GM21381 (cell line): ENCODE data around the gene BUB3.
A peak's percentile ranks its signal among the peaks of the same experiment; 100 is the strongest.
"Not testable (repeated sequence)": the region's sequence is repeated elsewhere in the genome, so short reads cannot be mapped to it uniquely, and the experiment has no call there.

Experiments
- ATAC-seq: cut with Tn5 transposase; IDR thresholded peaks from one replicate; pipeline ENCODE4 v1.9.1; 2021; ENCODE audit warnings: mild to moderate bottlenecking, moderate library complexity; ENCODE audit not compliant: unreplicated experiment

BUB3 gene

DNA sequence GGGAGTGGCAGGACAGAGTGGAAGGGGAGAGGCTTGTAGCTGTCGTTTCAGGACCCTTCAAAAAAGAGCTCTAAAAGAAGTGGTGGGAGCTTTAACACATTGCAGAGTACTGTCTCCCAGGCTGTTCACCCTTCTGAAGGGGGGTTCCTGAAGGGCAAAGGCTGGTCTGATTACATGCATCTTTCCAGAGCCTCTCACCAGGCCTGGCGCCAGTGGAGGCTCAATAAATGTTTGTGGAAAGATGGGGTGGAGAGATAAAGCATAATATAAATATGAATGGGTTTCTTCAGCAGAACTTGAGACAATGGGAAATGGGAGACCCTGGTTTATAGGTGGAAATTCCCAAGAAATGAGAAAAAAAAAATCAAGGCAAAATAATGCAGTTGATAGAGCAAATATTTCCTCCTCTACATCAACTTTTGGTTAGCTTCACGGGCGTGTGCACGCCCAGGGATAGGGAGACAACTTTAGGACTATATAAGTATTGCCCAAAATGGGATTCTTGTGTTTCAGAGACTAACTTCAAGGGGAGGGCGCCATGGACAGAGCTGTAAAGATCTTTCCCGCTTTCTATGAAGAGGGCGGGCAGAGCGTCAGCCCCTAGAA is 613 bp upstream of the BUB3 start:
- no peak for ATAC-seq

DNA sequence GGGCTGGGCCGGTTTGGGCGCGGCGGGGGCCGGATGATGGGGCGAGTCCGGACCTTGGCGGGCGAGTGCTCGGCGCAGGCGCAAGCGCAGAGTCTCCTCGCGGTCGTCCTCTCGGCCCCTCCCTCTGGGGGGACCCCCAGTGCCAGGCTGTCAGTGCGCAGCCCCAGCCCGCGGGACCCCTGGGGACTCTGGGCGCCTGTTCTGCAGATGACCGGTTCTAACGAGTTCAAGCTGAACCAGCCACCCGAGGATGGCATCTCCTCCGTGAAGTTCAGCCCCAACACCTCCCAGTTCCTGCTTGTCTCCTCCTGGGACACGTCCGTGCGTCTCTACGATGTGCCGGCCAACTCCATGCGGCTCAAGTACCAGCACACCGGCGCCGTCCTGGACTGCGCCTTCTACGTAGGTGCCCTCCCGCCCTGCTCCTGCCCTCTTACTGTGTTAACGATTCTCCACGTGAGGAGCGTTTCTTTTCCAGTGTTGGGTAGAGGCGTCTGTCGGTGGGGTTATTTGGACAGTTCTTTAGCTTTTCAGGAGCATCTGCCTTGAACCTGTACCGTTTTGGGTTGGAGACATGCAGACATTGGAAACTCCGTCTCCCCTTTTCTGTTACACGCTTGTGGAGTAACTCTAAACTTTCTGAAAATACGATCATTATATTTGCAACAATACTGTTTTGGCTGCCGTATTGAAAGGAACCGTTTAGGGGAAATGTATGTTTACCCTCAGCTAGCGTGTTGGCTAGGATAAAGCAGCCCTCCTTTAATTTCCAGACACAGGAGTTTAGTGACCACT is 706 bp downstream of the BUB3 start:
- peak; percentile 53 for ATAC-seq

DNA sequence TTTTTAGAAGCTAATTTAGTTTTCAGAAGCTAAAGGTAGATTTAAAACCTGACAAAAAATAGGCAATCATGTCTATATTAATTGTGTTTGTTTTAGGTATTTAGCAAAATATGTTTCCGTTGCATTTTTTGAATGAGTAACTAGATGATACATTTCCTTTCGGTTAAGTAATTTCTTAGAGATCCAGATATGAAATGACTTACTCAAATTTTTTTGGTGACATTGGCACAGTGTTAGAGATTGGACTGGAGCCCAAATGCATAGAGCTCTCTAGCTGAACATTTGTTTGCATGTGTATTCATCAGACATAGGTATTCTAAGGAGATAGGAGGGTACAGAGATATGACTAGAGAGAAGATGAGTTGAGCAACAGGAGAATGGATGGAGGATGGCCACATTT is 1.9 kb downstream of the BUB3 start:
- ATAC-seq, result no peak

DNA sequence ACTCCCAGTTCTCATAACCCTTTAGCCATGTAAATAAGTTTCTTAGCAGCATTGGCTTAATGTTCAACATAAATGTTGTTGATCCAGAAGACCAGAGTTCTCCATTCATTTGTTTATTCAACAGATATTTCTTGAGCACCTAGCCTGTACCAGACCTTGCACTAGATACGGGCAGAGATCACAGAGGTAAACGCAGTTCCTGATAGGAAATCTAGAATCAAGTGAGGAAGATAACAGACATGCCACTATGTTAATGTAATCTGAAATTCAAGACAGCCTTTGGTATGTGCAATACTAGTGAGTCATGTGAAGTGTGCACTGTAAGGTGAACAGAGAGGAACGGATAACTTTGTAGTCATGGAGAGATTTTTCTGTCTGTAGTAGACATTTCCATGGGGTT is 3.0 kb downstream of the BUB3 start:
- no peak for ATAC-seq

DNA sequence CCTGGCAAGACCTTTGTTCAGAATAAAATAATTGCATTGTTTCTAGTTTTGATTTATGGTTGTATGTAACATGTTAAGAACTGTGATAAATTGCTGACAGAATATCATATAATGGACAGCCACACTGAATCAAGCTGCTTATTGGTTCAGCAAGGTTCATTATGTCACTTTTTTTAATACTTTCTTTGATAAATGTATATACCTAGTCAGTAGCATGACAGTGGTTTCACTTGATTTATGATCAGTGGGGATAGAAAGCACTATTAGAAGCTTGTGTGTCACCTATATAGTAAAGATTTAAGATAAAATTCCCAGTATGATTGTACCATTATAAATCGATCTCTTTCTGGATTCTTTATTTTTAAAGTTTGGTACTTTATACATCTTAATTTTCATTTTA is 4.5 kb downstream of the BUB3 start:
- no peak for ATAC-seq

DNA sequence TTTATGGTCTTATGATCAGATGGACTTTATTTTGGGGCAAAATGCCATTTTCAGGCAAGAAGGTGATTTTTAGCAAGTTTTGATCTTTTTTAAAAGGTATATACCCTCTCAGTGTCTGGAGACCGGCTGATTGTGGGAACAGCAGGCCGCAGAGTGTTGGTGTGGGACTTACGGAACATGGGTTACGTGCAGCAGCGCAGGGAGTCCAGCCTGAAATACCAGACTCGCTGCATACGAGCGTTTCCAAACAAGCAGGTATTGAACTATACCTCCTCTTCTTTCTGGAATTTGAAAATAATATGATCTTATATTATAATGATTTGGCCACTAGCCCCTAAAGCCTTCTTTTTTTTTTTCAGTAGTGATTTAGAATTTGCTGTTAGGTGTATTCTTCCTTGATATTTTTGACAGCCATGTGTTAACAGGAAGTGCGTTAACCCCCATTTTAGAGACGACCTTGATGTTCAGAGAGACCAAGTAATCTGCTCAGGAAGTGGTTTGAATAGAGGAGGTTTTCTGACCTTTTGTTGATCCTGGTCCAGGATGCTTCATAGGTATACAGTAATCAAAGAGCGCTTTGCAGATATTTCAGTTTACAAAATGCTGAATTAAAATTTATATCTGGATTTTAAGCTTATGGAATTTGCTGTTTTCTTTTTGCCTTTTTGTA is 6.2 kb downstream of the BUB3 start:
- ATAC-seq, result no peak

DNA sequence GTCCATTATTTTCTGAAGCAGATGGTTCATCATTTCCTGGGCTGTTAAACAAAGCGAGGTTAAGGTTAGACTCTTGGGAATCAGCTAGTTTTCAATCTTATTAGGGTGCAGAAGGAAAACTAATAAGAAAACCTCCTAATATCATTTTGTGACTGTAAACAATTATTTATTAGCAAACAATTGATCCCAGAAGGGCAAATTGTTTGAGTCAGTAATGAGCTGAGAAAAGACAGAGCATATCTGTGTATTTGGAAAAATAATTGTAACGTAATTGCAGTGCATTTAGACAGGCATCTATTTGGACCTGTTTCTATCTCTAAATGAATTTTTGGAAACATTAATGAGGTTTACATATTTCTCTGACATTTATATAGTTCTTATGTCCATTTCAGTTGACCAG is 10.1 kb downstream of the BUB3 start:
- ATAC-seq, result no peak

DNA sequence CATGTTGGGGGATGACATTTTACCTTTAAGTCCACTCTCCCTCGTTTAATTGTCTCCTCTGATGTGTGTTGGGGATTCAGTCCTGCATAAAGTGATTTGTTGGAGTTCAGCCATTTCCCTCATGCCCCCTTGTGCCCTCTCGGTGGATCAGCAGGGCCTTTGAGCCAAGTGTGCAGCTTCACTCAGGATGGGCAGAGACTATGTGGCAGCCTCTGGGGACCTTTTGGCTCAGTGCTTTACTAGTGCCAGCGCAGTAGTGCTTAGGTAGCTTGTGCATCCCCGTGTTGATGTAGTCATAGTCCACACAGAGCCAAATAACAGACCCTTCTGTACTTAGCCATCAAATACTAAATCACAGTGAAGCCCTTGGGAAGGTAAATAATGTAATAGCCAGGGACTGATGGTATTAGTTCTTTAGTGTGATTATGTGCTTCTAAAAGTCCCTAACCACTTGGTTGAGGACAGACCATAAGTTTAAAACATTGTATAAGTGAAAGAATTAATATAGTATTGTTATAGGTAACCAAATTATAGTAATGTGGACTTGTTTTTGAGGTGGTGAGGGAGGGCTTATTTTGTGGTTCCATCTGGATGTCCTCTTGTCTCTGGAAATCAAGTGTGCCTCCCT is 11.4 kb downstream of the BUB3 start:
- no peak for ATAC-seq

DNA sequence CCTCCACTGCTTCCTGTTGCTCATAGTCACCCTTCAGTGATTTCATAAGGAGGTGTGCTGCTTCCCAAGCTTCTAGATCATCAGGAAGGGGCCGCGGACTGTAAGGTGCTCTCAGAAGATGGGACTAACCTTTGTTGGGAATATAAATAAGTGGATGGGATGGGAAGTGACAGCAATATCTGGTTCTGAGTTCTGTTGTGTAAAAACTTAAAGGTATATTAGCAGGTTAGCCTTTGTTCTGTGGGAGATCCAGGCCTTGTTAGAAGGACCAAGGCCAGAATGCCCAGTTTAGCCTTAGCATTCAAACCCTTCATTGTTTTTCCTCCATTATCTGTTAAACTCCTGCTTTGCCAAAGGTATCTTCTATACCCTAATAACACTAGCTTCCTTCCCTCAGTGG is 12.4 kb downstream of the BUB3 start:
- no peak for ATAC-seq

DNA sequence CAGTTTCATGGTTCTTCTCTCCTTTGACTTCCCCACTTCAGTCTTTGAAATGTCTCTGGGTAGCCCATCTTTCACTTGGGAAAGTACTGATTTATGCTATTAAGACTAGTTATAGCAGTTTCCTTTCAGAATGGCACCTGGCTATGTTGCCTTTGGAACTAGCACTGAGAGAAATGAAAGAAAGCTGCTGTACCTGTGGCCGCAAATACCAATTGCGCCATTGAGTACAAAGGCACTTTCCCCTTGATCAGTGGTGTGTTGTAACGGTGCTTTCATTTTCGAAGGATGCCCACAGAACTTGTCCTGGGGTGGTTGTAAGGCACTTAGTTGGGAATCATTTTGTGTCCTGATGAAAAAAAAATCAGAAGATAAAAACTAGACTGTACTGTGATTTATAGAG is 16.8 kb downstream of the BUB3 start:
- ATAC-seq, result no peak

DNA sequence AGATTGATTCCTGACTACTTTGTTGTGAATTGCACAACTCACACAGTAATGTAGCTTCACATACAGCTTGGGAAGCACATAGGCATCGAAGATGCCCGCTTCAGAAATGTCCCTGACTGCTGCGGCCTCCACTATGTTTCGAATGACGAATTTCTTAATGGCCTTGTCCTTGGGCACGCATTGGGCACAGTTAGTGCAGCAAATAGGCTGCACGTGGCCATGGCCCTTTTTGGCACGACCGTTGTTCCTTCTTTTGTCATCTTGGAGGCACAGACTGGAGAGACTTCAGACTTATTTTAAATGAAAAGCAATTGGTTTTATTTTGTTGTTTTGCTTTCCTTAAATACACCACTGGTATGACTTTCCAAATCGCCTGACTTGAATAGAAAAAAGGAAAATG is 17.4 kb downstream of the BUB3 start:
- not testable (repeated sequence) for ATAC-seq

DNA sequence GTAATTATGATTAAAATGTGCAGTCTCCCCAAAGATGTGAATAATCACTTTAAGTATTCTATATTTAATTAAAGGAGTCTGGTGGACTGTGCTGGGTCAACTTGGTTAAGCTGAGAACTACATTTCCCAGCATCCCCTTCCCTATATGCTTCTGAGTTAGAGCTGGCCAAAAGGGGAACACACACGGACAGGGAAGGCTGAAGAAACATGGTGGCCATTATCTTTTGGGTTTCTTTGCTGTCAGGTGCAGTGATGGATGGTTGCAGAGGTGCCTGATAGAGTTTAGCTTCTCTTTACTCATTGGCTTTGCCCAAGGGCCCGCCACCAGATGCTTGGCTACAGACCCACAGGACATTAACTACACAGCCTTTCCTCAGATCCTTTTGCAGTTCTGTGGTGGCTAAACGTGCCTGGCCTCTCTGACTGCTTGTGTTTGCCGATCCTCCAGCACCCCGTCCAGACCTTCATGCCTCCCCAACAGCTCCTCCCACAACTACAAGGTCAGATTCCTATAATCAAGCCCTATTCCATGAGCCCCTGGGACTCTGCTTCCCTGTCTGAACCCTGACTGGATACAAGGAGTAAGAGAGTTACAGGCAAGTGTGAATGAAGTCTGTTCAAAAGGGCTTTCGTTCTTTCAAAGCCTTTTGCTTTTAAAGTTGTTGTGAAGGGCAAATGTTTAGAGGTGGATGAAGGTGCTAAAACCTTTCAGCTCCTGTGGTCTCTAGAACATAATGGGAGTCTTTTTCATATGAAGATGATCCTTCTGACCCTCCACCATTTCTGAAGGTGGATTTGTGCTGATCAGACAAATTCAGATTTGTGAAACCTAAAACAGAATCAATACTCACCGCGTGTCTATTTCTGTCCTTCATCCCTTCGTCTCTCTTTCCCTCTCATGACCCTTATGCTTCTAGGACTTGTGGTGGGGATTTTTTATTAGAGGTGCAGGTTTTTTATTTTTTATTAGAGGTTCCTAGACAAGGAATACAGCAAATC is 21.5 kb downstream of the BUB3 start:
- ATAC-seq, result no peak

DNA sequence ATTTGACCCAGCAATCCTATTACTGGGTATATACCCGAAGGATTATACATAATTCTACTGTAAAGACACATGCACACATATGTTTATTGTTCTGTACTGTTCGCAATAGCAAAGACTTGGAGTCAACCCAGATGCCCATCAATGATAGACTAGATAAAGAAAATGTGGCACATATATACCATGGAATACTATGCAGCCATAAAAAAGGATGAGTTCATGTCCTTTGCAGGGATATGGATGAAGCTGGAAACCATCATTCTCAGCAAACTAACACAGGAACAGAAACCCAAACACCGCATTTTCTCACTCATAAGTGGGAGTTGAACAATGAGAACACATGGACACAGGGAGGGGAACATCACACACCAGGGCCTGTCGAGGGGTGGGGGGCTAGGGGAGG is 24.2 kb downstream of the BUB3 start:
- not testable (repeated sequence) for ATAC-seq

DNA sequence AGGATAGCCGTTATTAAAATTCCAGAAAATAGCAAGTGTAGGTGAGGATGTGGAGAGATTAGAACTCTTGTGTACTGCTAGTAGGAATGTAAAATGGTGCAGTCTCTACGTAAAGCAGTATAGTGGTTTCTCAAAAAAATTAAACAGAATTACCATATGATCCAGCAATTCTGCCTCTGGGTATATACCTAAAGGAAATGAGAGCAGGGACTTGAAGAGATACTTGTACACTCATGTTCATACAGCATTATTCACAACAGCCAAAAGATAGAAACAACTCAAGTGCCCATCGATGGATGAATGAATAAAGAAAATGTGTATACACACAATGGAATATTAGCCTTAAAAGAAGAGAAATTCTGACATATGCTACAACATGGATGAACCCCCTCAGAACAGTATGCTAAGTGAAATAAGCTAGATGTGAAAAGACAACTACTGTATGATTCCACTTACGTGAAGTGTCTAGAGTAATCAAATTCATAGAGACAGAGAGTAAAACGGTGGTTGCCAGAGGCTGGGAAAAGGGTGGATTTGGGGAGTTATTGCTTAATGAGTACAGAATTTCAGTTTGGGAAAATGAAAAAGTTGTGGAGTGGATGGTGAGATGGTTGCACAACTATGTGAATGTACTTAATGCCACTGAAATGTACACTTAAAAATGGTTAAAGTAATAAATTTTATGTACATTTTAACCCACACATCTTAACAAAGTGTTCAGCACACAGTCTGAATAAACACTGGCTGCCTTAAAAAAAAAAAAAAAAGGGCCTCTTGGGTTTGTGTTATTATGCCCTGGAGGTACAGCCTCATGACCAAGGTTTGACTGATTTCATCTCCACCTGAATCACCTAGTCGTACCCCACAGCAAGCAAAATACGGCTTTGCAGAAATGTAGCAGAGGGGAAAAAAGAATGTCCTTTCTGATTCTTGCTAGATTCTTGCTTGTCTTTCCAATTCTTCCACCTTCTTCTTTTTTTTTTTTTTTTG is 26.2 kb downstream of the BUB3 start:
- ATAC-seq, result no peak

DNA sequence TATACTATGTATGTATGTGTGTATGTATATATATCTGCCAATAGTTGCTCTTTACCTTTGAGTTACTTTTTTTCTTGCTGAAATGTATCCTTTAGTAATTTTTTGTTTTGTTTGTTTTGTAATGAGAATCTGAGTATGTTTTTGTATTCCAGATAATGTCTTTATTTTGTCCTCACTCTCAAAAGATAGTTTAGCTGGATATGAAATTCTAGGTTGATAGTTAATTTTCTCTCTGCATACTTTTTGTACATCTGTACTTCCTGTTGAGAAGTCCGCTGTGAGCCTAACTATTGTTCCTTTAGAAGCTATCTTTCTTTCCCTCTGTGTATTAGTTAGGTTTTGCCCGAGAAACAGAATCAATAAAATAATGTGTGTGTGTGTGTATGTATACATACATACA is 29.5 kb downstream of the BUB3 start:
- no peak for ATAC-seq

DNA sequence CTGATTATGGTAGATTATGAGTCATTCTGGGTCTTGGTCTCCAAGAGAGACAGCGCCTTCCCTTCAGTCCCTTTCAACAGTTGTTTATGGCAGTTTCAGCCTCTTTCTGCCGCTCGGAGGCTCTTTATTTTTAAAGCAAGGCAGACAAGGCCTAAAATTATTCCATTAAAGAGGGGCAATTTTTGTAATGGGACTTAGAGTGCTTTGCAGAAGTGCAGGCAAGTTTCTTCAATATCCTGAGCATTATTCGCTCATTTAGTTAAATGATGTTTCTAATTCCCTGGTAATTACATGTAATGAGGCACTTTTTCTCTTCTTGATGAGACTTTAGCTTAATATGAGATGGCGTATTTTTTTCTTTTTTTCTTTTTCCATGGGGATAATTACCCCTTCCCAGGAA is 33.6 kb downstream of the BUB3 start:
- ATAC-seq, result no peak

DNA sequence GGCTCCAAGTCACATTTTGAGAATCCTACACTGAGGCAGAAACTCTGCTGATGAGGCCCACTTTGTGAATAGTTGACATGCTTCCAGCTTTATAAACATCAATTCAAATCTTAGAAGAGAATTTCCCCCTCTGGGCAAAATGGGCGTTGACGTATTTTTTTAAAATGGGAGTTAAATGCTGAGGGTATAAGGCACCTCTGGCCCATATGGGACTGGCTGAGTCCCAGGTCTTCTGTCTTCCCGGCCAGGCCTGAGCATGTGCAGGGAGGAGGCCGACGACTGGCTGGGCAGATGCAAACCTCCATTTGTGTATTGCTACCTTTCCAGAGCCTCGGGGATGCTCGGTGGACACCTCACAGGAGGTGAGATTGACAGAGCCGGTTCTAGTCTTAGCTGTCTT is 37.7 kb downstream of the BUB3 start:
- no peak for ATAC-seq

DNA sequence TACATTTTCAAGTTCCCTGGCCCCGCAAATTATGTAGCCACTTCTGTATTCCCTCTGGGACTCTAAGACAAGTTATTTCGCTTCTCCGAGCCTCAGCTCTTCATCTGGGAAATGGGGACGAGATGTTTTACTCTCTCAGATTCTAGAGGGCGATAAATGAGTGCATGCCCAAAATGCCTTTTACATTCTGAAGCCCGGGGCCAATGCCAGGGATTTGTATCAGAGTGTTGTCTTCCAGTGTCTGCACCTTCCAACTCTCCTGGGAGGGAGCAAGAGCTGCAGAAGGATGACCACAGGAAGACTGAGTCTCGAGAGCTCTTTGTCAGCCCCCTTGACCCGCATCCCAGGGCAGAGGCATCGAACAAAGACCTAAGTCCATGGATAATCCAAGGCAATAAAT is 39.9 kb downstream of the BUB3 start:
- ATAC-seq, result no peak

DNA sequence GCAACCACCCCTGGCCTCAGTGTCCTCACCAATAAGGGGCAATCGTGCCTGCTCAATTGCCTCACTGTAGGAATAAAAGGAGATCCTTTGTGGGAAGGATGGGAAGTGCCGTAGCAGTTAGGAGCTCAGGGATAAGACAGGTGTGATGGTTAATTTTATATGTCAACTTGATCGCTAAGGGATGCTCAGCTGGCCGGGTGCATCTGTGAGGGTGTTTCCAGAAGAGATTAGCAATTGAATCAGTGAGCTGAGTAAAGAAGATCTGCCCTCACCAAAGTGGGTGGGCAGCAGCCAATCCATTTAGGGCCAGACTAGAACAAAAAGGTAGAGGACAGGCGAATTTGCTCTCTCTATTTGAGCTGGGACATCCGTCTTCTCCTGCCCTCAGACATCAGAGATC is 46.3 kb downstream of the BUB3 start:
- ATAC-seq, result no peak
